ENCODE data around the gene ATG9B.

DNA sequence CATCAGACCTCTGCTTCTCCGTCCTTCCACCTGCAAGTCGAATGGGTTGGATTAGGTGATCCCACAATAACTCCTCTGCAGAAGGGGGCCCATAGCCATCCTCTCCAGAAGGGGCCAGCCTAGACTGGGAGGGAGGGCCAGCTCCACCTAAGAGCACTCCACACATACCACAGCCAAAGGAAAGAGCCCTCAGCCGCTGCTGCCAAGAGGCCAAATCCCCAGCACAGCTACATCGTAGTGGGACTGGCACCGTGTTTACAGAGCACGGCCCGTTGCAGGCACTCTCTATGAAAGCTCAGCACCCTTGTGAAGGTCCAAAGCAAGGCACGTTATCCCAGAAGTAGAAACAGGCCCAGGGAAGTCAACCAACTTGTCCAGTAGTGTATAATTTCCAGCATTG is 51.6 kb downstream of the ATG9B start:
- TF ChIP-seq CTCF (IDR thresholded peaks at IDR 0.05 in 8 of 11, conservative IDR thresholded peaks at IDR 0.05 in 3 of 11) (no peak), POLR2A (IDR thresholded peaks at IDR 0.05) (no peak)
